Gastroesophageal sphincter (tissue), 4 donors: ENCODE results near the gene ITGA2. TPM values are rescaled to one million over a fixed set of nuclear protein-coding genes. Genes with fewer than 3 reads are reported as not detected.

ENCODE experiments used
- ATAC-seq: fragments of 150-250 bp; one replicate; pipeline ENCODE4 v1.9.1; 2016; ENCODE audit warnings: mild to moderate bottlenecking, moderate library complexity
- H3K27ac ChIP-seq, 4 donors: fragments of 200-600 bp; sonication (generic) in 3 of 4; 1 replicate in 3 of 4; 2 replicates in 1 of 4; pipeline ENCODE4 v1.5.1; 2016 to 2019
- H3K27me3 ChIP-seq: fragments of 200-600 bp; sonication (generic); one replicate; pipeline ENCODE4 v1.5.1; 2019
- H3K36me3 ChIP-seq, 2 donors: fragments of 200-600 bp; sonication (generic); one replicate each; pipeline ENCODE4 v1.5.1; 2019; ENCODE audit warnings: control low read depth in 1 of 2
- H3K4me1 ChIP-seq, 3 donors: fragments of 200-600 bp; sonication (generic); 1 replicate in 2 of 3; 2 replicates in 1 of 3; pipeline ENCODE4 v1.5.1; 2016 to 2019; ENCODE audit warnings: control low read depth in 2 of 3
- H3K4me3 ChIP-seq, 2 donors: fragments of 200-600 bp; sonication (generic); one replicate each; pipeline ENCODE4 v1.5.1; 2019; ENCODE audit warnings: mild to moderate bottlenecking in 1 of 2, moderate library complexity in 1 of 2
- H3K9me3 ChIP-seq, 3 donors: fragments of 200-600 bp; sonication (generic); one replicate each; pipeline ENCODE4 v1.5.1; 2017 to 2019; ENCODE audit warnings: control low read depth in 2 of 3
- CTCF ChIP-seq, 4 experiments: fragments of 200-600 bp in 2 of 4; fragments of 450-650 bp in 2 of 4; sonication (generic) in 1 of 4; IDR thresholded peaks; one replicate each; pipeline ENCODE4 v1.5.1; 2017 to 2019; ENCODE audit warnings: antibody characterized with exemption in 4 of 4, mild to moderate bottlenecking in 2 of 4, moderate library complexity in 2 of 4
- EP300 ChIP-seq: sonication (generic); formaldehyde crosslinking; IDR thresholded peaks from one replicate; pipeline ENCODE4 v1.6.1; 2017; ENCODE audit warnings: antibody characterized with exemption, mild to moderate bottlenecking
- POLR2A ChIP-seq, 2 donors: fragments of 450-650 bp; IDR thresholded peaks; one replicate each; pipeline ENCODE4 v1.6.1; 2017; ENCODE audit warnings: antibody characterized with exemption in 2 of 2, mild to moderate bottlenecking in 2 of 2, moderate library complexity in 1 of 2
- POLR2AphosphoS5 ChIP-seq: sonication (generic); formaldehyde crosslinking; IDR thresholded peaks from one replicate; pipeline ENCODE4 v1.6.1; 2017; ENCODE audit warnings: antibody characterized with exemption
- WGBS, 2 donors: methylation state at CpG; one replicate each; pipeline ENCODE4 v1.1.5; 2018; ENCODE audit warnings: low coverage in 1 of 2; 5-methylcytosine and 5-hydroxymethylcytosine counted together
- total RNA-seq, 4 donors: library from RNA; depleted of rRNA; stranded (reverse); fragments of >200 nt; gene quantifications; one replicate each; pipeline ENCODE4 v1.1.0, GENCODE V29; 2016

The ITGA2 gene
- total RNA-seq, 4 donors from 2014 or later, result 1.5 to 14.6 (median 10.0) TPM

DNA sequence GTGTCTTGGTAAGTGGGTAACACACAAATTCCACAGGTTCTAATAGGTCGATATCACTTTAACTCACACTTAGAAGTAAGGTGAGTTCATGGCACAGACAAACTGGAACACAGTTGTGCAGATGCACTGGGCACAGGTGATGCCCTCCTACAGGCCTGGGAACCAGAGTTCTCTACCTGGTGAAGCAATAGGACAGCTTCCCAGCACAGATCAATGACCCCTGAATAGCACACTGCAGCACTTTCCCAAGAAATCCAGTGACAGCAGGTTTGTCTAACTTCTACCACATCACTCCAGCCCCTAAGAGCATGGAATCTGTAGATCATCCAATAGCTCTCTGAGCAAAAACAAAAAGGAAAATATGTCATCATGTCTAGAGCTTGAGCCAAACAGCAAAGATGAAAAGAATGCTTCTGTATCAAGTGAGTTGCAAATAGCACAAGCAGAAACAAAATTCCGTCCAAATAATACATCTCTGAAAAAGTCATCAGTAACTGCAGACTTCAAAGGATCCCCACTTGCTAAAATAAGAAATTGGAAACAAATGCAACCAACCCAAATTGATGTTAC lies 86.9 kb downstream of the ITGA2 start:
- Histone ChIP-seq H3K4me3 (no peak overlapping the region), H3K27me3 (no peaks in the 10 kb centered on the region), H3K36me3 (peaks cover 0 to 85% of the 10 kb centered on the region in 2 donors), H3K9me3 (no peaks in the 10 kb centered on the region), H3K4me1 (peaks cover 0 to 4% (median 0%) of the 10 kb centered on the region in 3 donors), H3K27ac (no peak overlapping the region)
- no peak for ATAC-seq
- 13 to 75% methylated on average over 1 to 2 of the region's 2 CpGs for WGBS, 2 donors
- TF ChIP-seq POLR2AphosphoS5 (no peak), CTCF (IDR thresholded peaks at IDR 0.05) (no peak), POLR2A (IDR thresholded peaks at IDR 0.05) (no peak), EP300 (no peak)

GRCh38 chr5:53080271-53080670 lies 91.1 kb downstream of the ITGA2 start:
- Histone ChIP-seq H3K4me1 (no peaks in the 10 kb centered on the region), H3K4me3 (no peak overlapping the region), H3K9me3 (no peaks in the 10 kb centered on the region), H3K36me3 (peaks cover 0 to 62% of the 10 kb centered on the region in 2 donors), H3K27ac (no peak overlapping the region), H3K27me3 (no peaks in the 10 kb centered on the region)
- ATAC-seq, result no peak
- WGBS, 2 donors, result 90 to 92% methylated on average over 4 of the region's 4 CpGs
- no peak for TF ChIP-seq CTCF (IDR thresholded peaks at IDR 0.05)
- TF ChIP-seq POLR2A (IDR thresholded peaks at IDR 0.05), result no peak
- no peak for TF ChIP-seq EP300
- no peak for TF ChIP-seq POLR2AphosphoS5

GRCh38 chr5:53083927-53084326 lies 94.8 kb downstream of the ITGA2 start:
- Histone ChIP-seq H3K27me3 (no peaks in the 10 kb centered on the region), H3K27ac (no peak overlapping the region), H3K4me1 (no peaks in the 10 kb centered on the region), H3K9me3 (no peaks in the 10 kb centered on the region), H3K36me3 (peaks cover 0 to 31% of the 10 kb centered on the region in 2 donors), H3K4me3 (no peak overlapping the region)
- ATAC-seq, result no peak
- TF ChIP-seq POLR2AphosphoS5 (no peak), POLR2A (IDR thresholded peaks at IDR 0.05) (no peak), CTCF (IDR thresholded peaks at IDR 0.05) (no peak), EP300 (no peak)

GRCh38 chr5:53084546-53085255 lies 95.5 kb downstream of the ITGA2 start:
- ATAC-seq, result no peak
- no peak for TF ChIP-seq POLR2A (IDR thresholded peaks at IDR 0.05)
- no peak for TF ChIP-seq EP300
- TF ChIP-seq CTCF (IDR thresholded peaks at IDR 0.05), result no peak
- no peak for TF ChIP-seq POLR2AphosphoS5
- Histone ChIP-seq H3K9me3 (no peaks in the 10 kb centered on the region), H3K4me1 (peaks cover 0 to 7% (median 0%) of the 10 kb centered on the region in 3 donors), H3K4me3 (no peak overlapping the region), H3K36me3 (peaks cover 0 to 29% of the 10 kb centered on the region in 2 donors), H3K27ac (no peak overlapping the region), H3K27me3 (no peaks in the 10 kb centered on the region)
- 74 to 82% methylated on average over 4 of the region's 4 CpGs for WGBS, 2 donors

GRCh38 chr5:53087171-53087570 lies 98.0 kb downstream of the ITGA2 start:
- WGBS, 2 donors, result 75 to 100% methylated on average over 1 of the region's 1 CpG
- Histone ChIP-seq H3K36me3 (peaks cover 0 to 16% of the 10 kb centered on the region in 2 donors), H3K27me3 (no peaks in the 10 kb centered on the region), H3K9me3 (no peaks in the 10 kb centered on the region), H3K27ac (no peak overlapping the region), H3K4me3 (no peak overlapping the region), H3K4me1 (peaks cover 0 to 30% (median 9%) of the 10 kb centered on the region in 3 donors)
- no peak for ATAC-seq
- no peak for TF ChIP-seq EP300
- TF ChIP-seq POLR2A (IDR thresholded peaks at IDR 0.05), result no peak
- TF ChIP-seq CTCF (IDR thresholded peaks at IDR 0.05), result no peak
- TF ChIP-seq POLR2AphosphoS5, result no peak
